ENCODE measurements around the gene RHBDL1.

DNA sequence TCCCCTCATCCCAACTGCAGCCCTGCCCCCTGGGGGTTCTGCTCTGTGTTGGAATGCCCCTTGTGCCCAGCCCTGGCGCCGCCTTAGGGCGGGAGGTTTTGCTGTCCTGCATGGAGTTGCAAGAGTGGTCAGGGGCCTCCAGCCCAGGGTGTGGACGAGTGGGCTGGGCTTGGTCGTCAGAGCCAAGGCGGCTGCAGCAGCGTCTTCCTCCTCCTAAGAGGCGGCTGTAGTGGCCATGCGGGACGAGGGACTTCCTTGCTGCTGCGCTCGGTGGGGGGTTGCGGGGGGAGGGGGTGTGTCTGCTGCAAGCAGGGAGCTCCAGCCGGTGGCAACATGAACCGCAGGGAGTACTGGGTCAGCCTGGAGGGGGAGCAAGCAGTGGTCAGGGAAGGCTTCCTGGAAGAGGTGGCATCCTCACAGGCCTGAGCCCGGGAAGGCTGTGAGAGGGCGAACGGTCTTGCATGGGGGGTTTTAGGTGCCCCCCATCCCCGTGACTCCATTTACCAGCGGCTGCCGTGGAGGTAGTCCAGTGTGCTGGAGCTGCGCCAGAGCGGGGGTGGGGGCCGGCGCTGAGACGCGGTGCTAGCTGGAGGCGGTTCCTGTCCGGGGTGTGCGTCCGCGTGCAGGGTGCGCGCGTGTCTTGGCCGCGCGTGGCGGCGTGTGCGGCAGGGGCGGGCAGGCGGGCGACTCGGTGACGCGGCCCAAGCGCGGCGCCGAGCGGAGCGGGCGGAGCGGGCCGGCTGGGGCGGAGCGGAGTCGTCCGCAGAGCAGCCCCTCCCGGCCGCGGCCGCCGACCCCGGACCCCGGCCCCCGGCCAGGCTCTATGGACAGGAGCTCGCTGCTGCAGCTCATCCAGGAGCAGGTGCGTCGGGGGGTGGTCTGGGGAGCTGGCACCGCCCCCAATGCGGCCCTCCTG, at the start of gene RHBDL1:
- TF ChIP-seq POLR2AphosphoS5 (IDR thresholded peaks at IDR 0.05; ENCODE audit: low read depth, low read length) (no peak; the same call in 1 of the 2 replicates), TAF1 (IDR thresholded peaks at IDR 0.05; ENCODE audit: borderline replicate concordance, insufficient read depth, low read length) (no peak), SIN3A (IDR thresholded peaks at IDR 0.05; ENCODE audit: borderline replicate concordance, insufficient read depth, low read length) (no peak)
- TF ChIP-seq, protein P1, sequence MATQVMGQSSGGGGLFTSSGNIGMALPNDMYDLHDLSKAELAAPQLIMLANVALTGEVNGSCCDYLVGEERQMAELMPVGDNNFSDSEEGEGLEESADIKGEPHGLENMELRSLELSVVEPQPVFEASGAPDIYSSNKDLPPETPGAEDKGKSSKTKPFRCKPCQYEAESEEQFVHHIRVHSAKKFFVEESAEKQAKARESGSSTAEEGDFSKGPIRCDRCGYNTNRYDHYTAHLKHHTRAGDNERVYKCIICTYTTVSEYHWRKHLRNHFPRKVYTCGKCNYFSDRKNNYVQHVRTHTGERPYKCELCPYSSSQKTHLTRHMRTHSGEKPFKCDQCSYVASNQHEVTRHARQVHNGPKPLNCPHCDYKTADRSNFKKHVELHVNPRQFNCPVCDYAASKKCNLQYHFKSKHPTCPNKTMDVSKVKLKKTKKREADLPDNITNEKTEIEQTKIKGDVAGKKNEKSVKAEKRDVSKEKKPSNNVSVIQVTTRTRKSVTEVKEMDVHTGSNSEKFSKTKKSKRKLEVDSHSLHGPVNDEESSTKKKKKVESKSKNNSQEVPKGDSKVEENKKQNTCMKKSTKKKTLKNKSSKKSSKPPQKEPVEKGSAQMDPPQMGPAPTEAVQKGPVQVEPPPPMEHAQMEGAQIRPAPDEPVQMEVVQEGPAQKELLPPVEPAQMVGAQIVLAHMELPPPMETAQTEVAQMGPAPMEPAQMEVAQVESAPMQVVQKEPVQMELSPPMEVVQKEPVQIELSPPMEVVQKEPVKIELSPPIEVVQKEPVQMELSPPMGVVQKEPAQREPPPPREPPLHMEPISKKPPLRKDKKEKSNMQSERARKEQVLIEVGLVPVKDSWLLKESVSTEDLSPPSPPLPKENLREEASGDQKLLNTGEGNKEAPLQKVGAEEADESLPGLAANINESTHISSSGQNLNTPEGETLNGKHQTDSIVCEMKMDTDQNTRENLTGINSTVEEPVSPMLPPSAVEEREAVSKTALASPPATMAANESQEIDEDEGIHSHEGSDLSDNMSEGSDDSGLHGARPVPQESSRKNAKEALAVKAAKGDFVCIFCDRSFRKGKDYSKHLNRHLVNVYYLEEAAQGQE (IDR thresholded peaks at IDR 0.05; ENCODE audit: insufficient read depth in 1 of 2, low read depth in 2 of 2, low read length in 2 of 2), result no peak

All from PFSK-1 (cell line).